ENCODE measurements around the gene PRDM16. TPM values are rescaled to one million over a fixed set of nuclear protein-coding genes. Genes with fewer than 3 reads are reported as not detected.

PRDM16 gene
- total RNA-seq, 1 experiment from 2014 or later, result 22.3 TPM

- Histone ChIP-seq H3K4me1 (ENCODE audit: control insufficient read depth, insufficient read depth, low read length) (peaks cover 13% of the 10 kb centered on the region), H3K4me3 (ENCODE audit: low read depth in 2 of 2, low read length in 2 of 2) (no peak overlapping the region), H3K27me3 (ENCODE audit: control insufficient read depth, insufficient read depth, low read length) (no peaks in the 10 kb centered on the region), H3K27ac (ENCODE audit: low read length) (no peak overlapping the region), H3K36me3 (ENCODE audit: control insufficient read depth, insufficient read depth, low read length) (no peaks in the 10 kb centered on the region), H3K9me3 (ENCODE audit: control insufficient read depth, insufficient read depth, low read depth, low read length) (no peaks in the 10 kb centered on the region)
- no TSS peak for BruUV-seq (replicated peaks)
- ATAC-seq (no peak), DNase-seq (ENCODE audit: low read depth, low spot score) (no peak)
- intact Hi-C loops (cut with micrococcal nuclease; ENCODE audit: unreplicated experiment), result no loop called here
- in situ Hi-C loops (cut with HindIII; ENCODE audit: low pct_unique_long_range_greater_than_20kb, low sequenced_read_pairs), result no loop called here
- ChIA-PET CTCF (no interaction called here), POLR2A (no interaction called here)
- TF ChIP-seq SIN3A (IDR thresholded peaks at IDR 0.05; ENCODE audit: borderline replicate concordance, insufficient read depth, low read depth, low read length), result no peak
- no peak for TF ChIP-seq POLR2AphosphoS5 (IDR thresholded peaks at IDR 0.05; ENCODE audit: low read depth, low read length)
- TF ChIP-seq CTCF (IDR thresholded peaks at IDR 0.05), result no peak
- TF ChIP-seq TCF7L2 (IDR thresholded peaks at IDR 0.05; ENCODE audit: low read depth, low read length), result no peak
- TF ChIP-seq REST (IDR thresholded peaks at IDR 0.05; ENCODE audit: insufficient read depth in 1 of 2, low read depth in 2 of 2, low read length in 1 of 2), result no peak
Observed at GRCh38 chr1:3173381-3173980, 104.5 kb downstream of the PRDM16 start.

- Histone ChIP-seq H3K9me3 (ENCODE audit: control insufficient read depth, insufficient read depth, low read depth, low read length) (no peaks in the 10 kb centered on the region), H3K4me3 (ENCODE audit: low read depth in 2 of 2, low read length in 2 of 2) (no peak overlapping the region), H3K27ac (ENCODE audit: low read length) (no peak overlapping the region), H3K36me3 (ENCODE audit: control insufficient read depth, insufficient read depth, low read length) (no peaks in the 10 kb centered on the region), H3K4me1 (ENCODE audit: control insufficient read depth, insufficient read depth, low read length) (peaks cover 13% of the 10 kb centered on the region), H3K27me3 (ENCODE audit: control insufficient read depth, insufficient read depth, low read length) (no peaks in the 10 kb centered on the region)
- no peak for DNase-seq (ENCODE audit: low read depth, low spot score)
- intact Hi-C loops (cut with micrococcal nuclease; ENCODE audit: unreplicated experiment), result no loop called here
- ChIA-PET POLR2A (no interaction called here), CTCF (no interaction called here)
- no peak for ATAC-seq
- BruUV-seq (replicated peaks), result no TSS peak
- in situ Hi-C loops (cut with HindIII; ENCODE audit: low pct_unique_long_range_greater_than_20kb, low sequenced_read_pairs), result no loop called here
- TF ChIP-seq POLR2AphosphoS5 (IDR thresholded peaks at IDR 0.05; ENCODE audit: low read depth, low read length) (no peak), SIN3A (IDR thresholded peaks at IDR 0.05; ENCODE audit: borderline replicate concordance, insufficient read depth, low read depth, low read length) (no peak), REST (IDR thresholded peaks at IDR 0.05; ENCODE audit: insufficient read depth in 1 of 2, low read depth in 2 of 2, low read length in 1 of 2) (no peak), TCF7L2 (IDR thresholded peaks at IDR 0.05; ENCODE audit: low read depth, low read length) (no peak)
Observed at GRCh38 chr1:3174487-3175247, 105.7 kb downstream of the PRDM16 start.
